Breast epithelium (tissue), 4 donors: ENCODE measurements around the gene METTL23. TPM values are rescaled to one million over a fixed set of nuclear protein-coding genes. Genes with fewer than 3 reads are reported as not detected.
A peak's percentile ranks its signal among the peaks of the same experiment; 100 is the strongest.
"Not testable (repeated sequence)": the region's sequence is repeated elsewhere in the genome, so short reads cannot be mapped to it uniquely, and the experiment has no call there.

Experiments
- DNase-seq, 2 donors: peaks; one replicate each; pipeline ENCODE4 v3.0.0-alpha.2; 2019; ENCODE audit warnings: low spot score in 2 of 2
- H3K27ac ChIP-seq, 2 donors: fragments of 200-600 bp; sonication (generic) in 1 of 2; one replicate each; pipeline ENCODE4 v1.5.1; 2016 to 2019; ENCODE audit warnings: mild to moderate bottlenecking in 1 of 2
- H3K27me3 ChIP-seq, 2 donors: fragments of 200-600 bp; sonication (generic) in 1 of 2; one replicate each; pipeline versions ENCODE4 v1.5.1 to v1.6.0; 2017 to 2019; ENCODE audit warnings: control low read depth in 1 of 2, mild to moderate bottlenecking in 1 of 2
- H3K36me3 ChIP-seq: fragments of 200-600 bp; one replicate; pipeline ENCODE4 v1.5.1; 2019
- H3K4me1 ChIP-seq, 2 donors: fragments of 200-600 bp; sonication (generic); one replicate each; pipeline ENCODE4 v1.5.1; 2016 to 2019; ENCODE audit warnings: control low read depth in 1 of 2
- H3K4me3 ChIP-seq, 3 donors: fragments of 200-600 bp; sonication (generic); 1 replicate in 2 of 3; 2 replicates in 1 of 3; pipeline ENCODE4 v1.5.1; 2016 to 2019; ENCODE audit warnings: mild to moderate bottlenecking in 3 of 3, moderate library complexity in 2 of 3
- H3K9me3 ChIP-seq, 2 donors: fragments of 200-600 bp; sonication (generic) in 1 of 2; one replicate each; pipeline ENCODE4 v1.5.1; 2016 to 2019; ENCODE audit warnings: control low read depth in 1 of 2
- POLR2A ChIP-seq: fragments of 450-650 bp; IDR thresholded peaks from one replicate; pipeline ENCODE4 v1.6.1; 2016; ENCODE audit warnings: antibody characterized with exemption, mild to moderate bottlenecking, moderate library complexity
- POLR2AphosphoS5 ChIP-seq, 3 donors: sonication (generic); formaldehyde crosslinking; IDR thresholded peaks; one replicate each; pipeline ENCODE4 v1.6.1; 2017; ENCODE audit warnings: antibody characterized with exemption in 3 of 3
- intact Hi-C: fragments of 100-400 bp; cut with DNase I; formaldehyde crosslinking; loops from one replicate; pipeline ENCODE4 v1.15.1; 2023; ENCODE audit warnings: low total_unique reads
- total RNA-seq, 3 donors: library from RNA; depleted of rRNA; stranded (reverse); fragments of >200 nt; gene quantifications; one replicate each; pipeline ENCODE4 v1.1.0, GENCODE V29; 2016
- TF ChIP-seq, protein P1 (sequence below), 3 donors: fragments of 450-650 bp; IDR thresholded peaks; one replicate each; pipeline ENCODE4 v1.5.1; 2016 to 2017; ENCODE audit warnings: antibody characterized with exemption in 3 of 3, mild to moderate bottlenecking in 3 of 3, moderate library complexity in 3 of 3

Gene METTL23
- total RNA-seq, 3 donors from 2014 or later = 25.6 to 47.7 (median 28.5) TPM

DNA sequence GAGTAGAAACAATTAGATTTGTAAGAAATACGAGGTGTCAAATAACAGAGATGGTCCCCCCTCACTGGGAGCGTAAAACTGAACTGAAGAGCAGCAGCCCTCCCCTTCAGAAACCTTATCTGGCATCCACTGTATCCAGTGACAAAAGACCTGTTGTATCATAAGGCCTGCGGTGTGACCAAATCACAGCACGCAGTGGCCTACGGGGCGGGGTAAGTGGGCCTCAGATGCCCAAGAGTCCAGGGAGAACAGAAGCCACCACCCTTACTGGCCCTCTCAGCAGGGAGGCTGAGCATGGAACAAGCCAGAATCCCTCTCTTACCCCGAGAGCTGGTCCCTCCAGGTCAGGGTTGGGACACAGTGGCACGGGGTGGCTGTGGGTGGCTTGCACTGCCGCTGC lies 5.7 kb upstream of the METTL23 start:
- TF ChIP-seq POLR2A (no peak), POLR2AphosphoS5 (IDR thresholded peaks at IDR 0.05) (no peak)
- TF ChIP-seq, protein P1, sequence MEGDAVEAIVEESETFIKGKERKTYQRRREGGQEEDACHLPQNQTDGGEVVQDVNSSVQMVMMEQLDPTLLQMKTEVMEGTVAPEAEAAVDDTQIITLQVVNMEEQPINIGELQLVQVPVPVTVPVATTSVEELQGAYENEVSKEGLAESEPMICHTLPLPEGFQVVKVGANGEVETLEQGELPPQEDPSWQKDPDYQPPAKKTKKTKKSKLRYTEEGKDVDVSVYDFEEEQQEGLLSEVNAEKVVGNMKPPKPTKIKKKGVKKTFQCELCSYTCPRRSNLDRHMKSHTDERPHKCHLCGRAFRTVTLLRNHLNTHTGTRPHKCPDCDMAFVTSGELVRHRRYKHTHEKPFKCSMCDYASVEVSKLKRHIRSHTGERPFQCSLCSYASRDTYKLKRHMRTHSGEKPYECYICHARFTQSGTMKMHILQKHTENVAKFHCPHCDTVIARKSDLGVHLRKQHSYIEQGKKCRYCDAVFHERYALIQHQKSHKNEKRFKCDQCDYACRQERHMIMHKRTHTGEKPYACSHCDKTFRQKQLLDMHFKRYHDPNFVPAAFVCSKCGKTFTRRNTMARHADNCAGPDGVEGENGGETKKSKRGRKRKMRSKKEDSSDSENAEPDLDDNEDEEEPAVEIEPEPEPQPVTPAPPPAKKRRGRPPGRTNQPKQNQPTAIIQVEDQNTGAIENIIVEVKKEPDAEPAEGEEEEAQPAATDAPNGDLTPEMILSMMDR (IDR thresholded peaks at IDR 0.05) = no peak
- intact Hi-C loops = no loop called here
- no peak overlapping the region for H3K4me3 ChIP-seq
- H3K27me3 ChIP-seq = no peaks in the 10 kb centered on the region
- no peaks in the 10 kb centered on the region for H3K9me3 ChIP-seq
- no peak for DNase-seq
- peaks cover 13% of the 10 kb centered on the region for H3K36me3 ChIP-seq
- no peak overlapping the region for H3K27ac ChIP-seq
- H3K4me1 ChIP-seq = peaks cover 0 to 4% of the 10 kb centered on the region in 2 donors

DNA sequence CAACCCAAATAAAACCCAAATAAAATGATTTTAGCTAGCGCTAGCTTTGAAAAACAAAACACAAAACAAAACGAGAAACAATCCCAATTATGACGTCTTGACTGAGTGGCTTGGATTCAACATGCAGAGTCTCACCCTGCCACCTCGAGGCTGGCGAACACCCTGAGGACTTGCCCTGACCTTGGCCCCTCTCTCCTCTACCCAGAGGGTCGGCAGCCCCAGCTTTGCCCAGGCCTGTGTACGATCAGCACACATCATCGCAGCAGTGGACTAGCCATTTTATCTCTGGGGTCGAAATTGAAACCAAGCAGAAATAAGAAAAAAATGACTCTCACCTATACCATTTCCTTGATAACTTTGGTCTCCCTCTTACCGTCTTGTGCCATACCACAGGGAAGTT lies 5.2 kb upstream of the METTL23 start:
- no peaks in the 10 kb centered on the region for H3K9me3 ChIP-seq
- H3K27me3 ChIP-seq = no peaks in the 10 kb centered on the region
- H3K27ac ChIP-seq = no peak overlapping the region
- H3K4me3 ChIP-seq = no peak overlapping the region
- peaks cover 0 to 4% of the 10 kb centered on the region in 2 donors for H3K4me1 ChIP-seq
- intact Hi-C loops = no loop called here
- DNase-seq = no peak
- no peak for TF ChIP-seq POLR2A
- no peak for TF ChIP-seq POLR2AphosphoS5 (IDR thresholded peaks at IDR 0.05)
- TF ChIP-seq, protein P1 (IDR thresholded peaks at IDR 0.05) = no peak
- H3K36me3 ChIP-seq = peaks cover 13% of the 10 kb centered on the region

DNA sequence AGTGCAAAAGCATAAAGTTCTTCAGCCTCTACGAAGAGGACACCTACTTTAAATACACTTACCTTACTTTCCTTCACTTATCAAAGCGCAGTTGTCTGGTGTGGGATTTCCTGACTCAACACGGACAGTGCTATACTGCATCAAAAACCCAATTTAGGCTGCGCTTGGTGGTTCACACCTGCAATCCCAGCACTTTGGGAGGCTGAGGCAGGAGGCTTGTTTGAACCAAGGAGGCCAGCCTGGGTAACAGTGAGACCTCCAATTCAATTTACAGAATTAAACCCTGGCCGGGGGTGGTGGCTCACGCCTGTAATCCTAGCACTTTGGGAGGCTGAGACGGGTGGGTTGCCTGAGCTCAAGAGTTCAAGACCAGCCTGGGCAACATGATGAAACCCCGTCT lies 4.4 kb upstream of the METTL23 start:
- no peak overlapping the region for H3K4me3 ChIP-seq
- intact Hi-C loops = no loop called here
- peaks cover 0 to 4% of the 10 kb centered on the region in 2 donors for H3K4me1 ChIP-seq
- no peaks in the 10 kb centered on the region for H3K9me3 ChIP-seq
- no peak for DNase-seq
- H3K27me3 ChIP-seq = no peaks in the 10 kb centered on the region
- peaks cover 13% of the 10 kb centered on the region for H3K36me3 ChIP-seq
- no peak overlapping the region for H3K27ac ChIP-seq
- TF ChIP-seq POLR2AphosphoS5 (IDR thresholded peaks at IDR 0.05) (no peak), POLR2A (no peak)
- TF ChIP-seq, protein P1 (IDR thresholded peaks at IDR 0.05) = no peak

DNA sequence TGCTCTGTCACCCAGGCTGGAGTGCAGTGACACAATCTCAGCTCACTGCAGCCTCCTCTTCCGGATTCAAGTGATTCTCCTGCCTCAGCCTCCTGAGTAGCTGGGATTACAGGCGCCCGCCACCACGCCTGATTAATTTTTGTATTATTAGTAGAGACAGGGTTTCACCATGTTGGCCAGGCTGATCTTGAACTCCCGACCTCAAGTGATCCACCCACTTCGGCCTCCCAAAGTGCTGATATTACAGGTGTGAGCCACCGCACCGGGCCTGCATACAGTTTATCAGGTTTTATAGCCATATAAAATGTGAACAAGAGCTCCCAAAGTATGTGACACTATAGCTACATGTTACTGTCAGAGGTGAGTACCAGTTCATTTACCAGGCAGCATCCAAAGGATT lies 3.7 kb upstream of the METTL23 start:
- H3K4me1 ChIP-seq, intact Hi-C loops, H3K9me3 ChIP-seq, H3K27me3 ChIP-seq, DNase-seq, H3K4me3 ChIP-seq, H3K27ac ChIP-seq: not testable (repeated sequence)
- peaks cover 13% of the 10 kb centered on the region for H3K36me3 ChIP-seq

DNA sequence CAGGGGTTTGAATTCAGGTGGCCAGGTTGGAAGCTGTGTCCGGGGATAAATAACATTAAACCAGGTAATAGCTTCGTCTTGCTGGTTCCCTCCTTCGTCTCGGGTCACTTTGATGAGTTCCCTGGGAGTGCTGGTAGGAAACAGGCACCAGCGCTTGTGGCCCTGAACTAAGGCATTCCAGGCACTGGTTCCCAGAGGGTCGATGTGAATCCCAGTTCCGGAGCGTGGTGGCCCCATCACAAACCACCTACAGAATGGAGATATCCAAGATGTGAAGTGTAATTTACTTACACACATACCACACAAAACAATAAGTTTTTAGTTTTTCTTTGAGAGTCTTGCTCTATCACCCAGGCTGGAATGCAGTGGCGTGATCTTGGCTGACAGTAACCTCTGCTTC lies 2.8 kb upstream of the METTL23 start:
- H3K4me3 ChIP-seq = peak overlapping the region in 1 of 3 donors; percentile 4

More for the DNA sequence above, 2.8 kb upstream of the METTL23 start:
- H3K4me1 ChIP-seq = peaks cover 0 to 4% of the 10 kb centered on the region in 2 donors
- H3K27ac ChIP-seq = no peak overlapping the region
- H3K27me3 ChIP-seq = no peaks in the 10 kb centered on the region
- H3K9me3 ChIP-seq = no peaks in the 10 kb centered on the region
- intact Hi-C loops = no loop called here
- peaks cover 7% of the 10 kb centered on the region for H3K36me3 ChIP-seq
- TF ChIP-seq, protein P1 (IDR thresholded peaks at IDR 0.05) = no peak
- TF ChIP-seq POLR2AphosphoS5 (IDR thresholded peaks at IDR 0.05) (no peak), POLR2A (no peak)
- no peak for DNase-seq
